ENCODE measurements around the gene RGPD8. TPM values are rescaled to one million over a fixed set of nuclear protein-coding genes. Genes with fewer than 3 reads are reported as not detected.

Gene RGPD8
- total RNA-seq, 1 donor from 2014 or later: 8.6 TPM

- TF ChIP-seq, protein P1, sequence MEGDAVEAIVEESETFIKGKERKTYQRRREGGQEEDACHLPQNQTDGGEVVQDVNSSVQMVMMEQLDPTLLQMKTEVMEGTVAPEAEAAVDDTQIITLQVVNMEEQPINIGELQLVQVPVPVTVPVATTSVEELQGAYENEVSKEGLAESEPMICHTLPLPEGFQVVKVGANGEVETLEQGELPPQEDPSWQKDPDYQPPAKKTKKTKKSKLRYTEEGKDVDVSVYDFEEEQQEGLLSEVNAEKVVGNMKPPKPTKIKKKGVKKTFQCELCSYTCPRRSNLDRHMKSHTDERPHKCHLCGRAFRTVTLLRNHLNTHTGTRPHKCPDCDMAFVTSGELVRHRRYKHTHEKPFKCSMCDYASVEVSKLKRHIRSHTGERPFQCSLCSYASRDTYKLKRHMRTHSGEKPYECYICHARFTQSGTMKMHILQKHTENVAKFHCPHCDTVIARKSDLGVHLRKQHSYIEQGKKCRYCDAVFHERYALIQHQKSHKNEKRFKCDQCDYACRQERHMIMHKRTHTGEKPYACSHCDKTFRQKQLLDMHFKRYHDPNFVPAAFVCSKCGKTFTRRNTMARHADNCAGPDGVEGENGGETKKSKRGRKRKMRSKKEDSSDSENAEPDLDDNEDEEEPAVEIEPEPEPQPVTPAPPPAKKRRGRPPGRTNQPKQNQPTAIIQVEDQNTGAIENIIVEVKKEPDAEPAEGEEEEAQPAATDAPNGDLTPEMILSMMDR (IDR thresholded peaks at IDR 0.05): peak; percentile 17
- H3K27me3 Mint-ChIP-seq (ENCODE audit: unreplicated experiment): peaks cover 52% of the 10 kb centered on the region
Observed at GRCh38 chr2:112465382-112465781, 31.9 kb upstream of the RGPD8 start.

GRCh38 chr2:112463256-112463655 lies 29.8 kb upstream of the RGPD8 start:
- H3K4me3 Mint-ChIP-seq (ENCODE audit: unreplicated experiment): no peak overlapping the region
- H3K27ac Mint-ChIP-seq (ENCODE audit: unreplicated experiment): no peak overlapping the region
- DNase-seq (ENCODE audit: extremely low spot score, unreplicated experiment): no peak
- TF ChIP-seq, protein P1 (IDR thresholded peaks at IDR 0.05): no peak
- peaks cover 56% of the 10 kb centered on the region for H3K27me3 Mint-ChIP-seq (ENCODE audit: unreplicated experiment)
- H3K9me3 Mint-ChIP-seq (ENCODE audit: unreplicated experiment): peaks cover 9% of the 10 kb centered on the region
- no peaks in the 10 kb centered on the region for H3K4me1 Mint-ChIP-seq (ENCODE audit: unreplicated experiment)
- peaks cover 2% of the 10 kb centered on the region for H3K36me3 Mint-ChIP-seq (ENCODE audit: unreplicated experiment)

More at GRCh38 chr2:112465382-112465781, 31.9 kb upstream of the RGPD8 start:
- Mint-ChIP-seq H3K4me3 (ENCODE audit: unreplicated experiment) (no peak overlapping the region), H3K36me3 (ENCODE audit: unreplicated experiment) (peaks cover 5% of the 10 kb centered on the region), H3K27ac (ENCODE audit: unreplicated experiment) (no peak overlapping the region), H3K4me1 (ENCODE audit: unreplicated experiment) (no peaks in the 10 kb centered on the region), H3K9me3 (ENCODE audit: unreplicated experiment) (peaks cover 25% of the 10 kb centered on the region)
- DNase-seq (ENCODE audit: extremely low spot score, unreplicated experiment): no peak

DNA sequence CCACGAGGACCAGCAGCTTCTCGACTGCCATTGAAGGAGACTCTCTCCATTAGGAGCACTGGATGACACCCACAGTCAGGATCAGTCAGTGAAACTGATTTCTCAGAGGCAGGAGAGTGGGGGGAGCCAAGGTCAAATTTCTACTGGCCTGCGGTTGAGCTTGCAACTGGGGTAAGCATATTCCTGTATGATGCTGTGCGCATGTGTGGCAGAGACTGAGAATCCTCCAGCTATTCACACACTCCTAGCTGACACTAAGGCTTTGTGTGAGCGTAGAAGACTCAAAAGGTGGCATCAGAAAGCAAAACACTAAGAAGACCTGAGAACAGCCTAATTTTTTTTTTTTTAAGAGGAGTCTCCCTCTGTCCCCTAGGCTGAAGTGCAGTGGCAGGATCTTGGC lies 28.7 kb upstream of the RGPD8 start:
- no peak for DNase-seq (ENCODE audit: extremely low spot score, unreplicated experiment)

DNA sequence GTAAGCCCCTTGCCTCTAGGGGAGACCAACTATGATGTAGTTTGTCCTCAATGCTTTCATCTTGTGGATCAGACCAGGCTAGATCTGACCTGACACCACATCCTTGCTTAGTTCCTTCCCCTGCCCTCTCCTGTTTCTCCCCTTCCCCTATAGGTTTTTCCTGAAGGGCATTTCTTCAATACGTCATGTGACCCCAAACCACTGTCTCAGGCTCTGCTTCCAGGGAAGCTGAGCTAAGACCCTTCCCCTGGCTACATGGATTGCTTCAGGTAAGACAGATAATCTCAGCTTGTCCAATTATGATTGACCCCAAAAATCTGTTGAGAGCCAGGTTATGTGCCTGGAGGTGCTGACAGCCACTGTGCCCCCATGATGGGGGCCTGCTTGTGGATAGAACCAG lies 25.9 kb upstream of the RGPD8 start:
- no peak overlapping the region for H3K4me3 Mint-ChIP-seq (ENCODE audit: unreplicated experiment)
- peaks cover 48% of the 10 kb centered on the region for H3K27me3 Mint-ChIP-seq (ENCODE audit: unreplicated experiment)
- peaks cover 2% of the 10 kb centered on the region for H3K36me3 Mint-ChIP-seq (ENCODE audit: unreplicated experiment)
- no peak overlapping the region for H3K27ac Mint-ChIP-seq (ENCODE audit: unreplicated experiment)
- peaks cover 5% of the 10 kb centered on the region for H3K9me3 Mint-ChIP-seq (ENCODE audit: unreplicated experiment)
- TF ChIP-seq, protein P1 (IDR thresholded peaks at IDR 0.05): no peak
- no peaks in the 10 kb centered on the region for H3K4me1 Mint-ChIP-seq (ENCODE audit: unreplicated experiment)
- DNase-seq (ENCODE audit: extremely low spot score, unreplicated experiment): no peak

More for the DNA sequence above, 28.7 kb upstream of the RGPD8 start:
- Mint-ChIP-seq H3K27ac (ENCODE audit: unreplicated experiment) (no peak overlapping the region), H3K4me3 (ENCODE audit: unreplicated experiment) (no peak overlapping the region), H3K4me1 (ENCODE audit: unreplicated experiment) (no peaks in the 10 kb centered on the region), H3K36me3 (ENCODE audit: unreplicated experiment) (peaks cover 2% of the 10 kb centered on the region), H3K27me3 (ENCODE audit: unreplicated experiment) (peaks cover 46% of the 10 kb centered on the region), H3K9me3 (ENCODE audit: unreplicated experiment) (peaks cover 5% of the 10 kb centered on the region)
- TF ChIP-seq, protein P1 (IDR thresholded peaks at IDR 0.05): no peak

GRCh38 chr2:112454586-112454985 lies 21.1 kb upstream of the RGPD8 start:
- Mint-ChIP-seq H3K36me3 (ENCODE audit: unreplicated experiment) (no peaks in the 10 kb centered on the region), H3K4me1 (ENCODE audit: unreplicated experiment) (no peaks in the 10 kb centered on the region), H3K27ac (ENCODE audit: unreplicated experiment) (no peak overlapping the region), H3K4me3 (ENCODE audit: unreplicated experiment) (no peak overlapping the region), H3K9me3 (ENCODE audit: unreplicated experiment) (peaks cover 5% of the 10 kb centered on the region), H3K27me3 (ENCODE audit: unreplicated experiment) (peaks cover 33% of the 10 kb centered on the region)
- TF ChIP-seq, protein P1 (IDR thresholded peaks at IDR 0.05): no peak
- DNase-seq (ENCODE audit: extremely low spot score, unreplicated experiment): no peak
